ENCODE data around the gene CROCC.

The CROCC gene

GRCh38 chr1:16969057-16969611 is 47.4 kb downstream of the CROCC start:
- in situ Hi-C loops (cut with MboI; ENCODE audit: low pct_unique_long_range_greater_than_20kb, low sequenced_read_pairs, unreplicated experiment), result no loop called here
- TF ChIP-seq, protein P1, sequence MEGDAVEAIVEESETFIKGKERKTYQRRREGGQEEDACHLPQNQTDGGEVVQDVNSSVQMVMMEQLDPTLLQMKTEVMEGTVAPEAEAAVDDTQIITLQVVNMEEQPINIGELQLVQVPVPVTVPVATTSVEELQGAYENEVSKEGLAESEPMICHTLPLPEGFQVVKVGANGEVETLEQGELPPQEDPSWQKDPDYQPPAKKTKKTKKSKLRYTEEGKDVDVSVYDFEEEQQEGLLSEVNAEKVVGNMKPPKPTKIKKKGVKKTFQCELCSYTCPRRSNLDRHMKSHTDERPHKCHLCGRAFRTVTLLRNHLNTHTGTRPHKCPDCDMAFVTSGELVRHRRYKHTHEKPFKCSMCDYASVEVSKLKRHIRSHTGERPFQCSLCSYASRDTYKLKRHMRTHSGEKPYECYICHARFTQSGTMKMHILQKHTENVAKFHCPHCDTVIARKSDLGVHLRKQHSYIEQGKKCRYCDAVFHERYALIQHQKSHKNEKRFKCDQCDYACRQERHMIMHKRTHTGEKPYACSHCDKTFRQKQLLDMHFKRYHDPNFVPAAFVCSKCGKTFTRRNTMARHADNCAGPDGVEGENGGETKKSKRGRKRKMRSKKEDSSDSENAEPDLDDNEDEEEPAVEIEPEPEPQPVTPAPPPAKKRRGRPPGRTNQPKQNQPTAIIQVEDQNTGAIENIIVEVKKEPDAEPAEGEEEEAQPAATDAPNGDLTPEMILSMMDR (IDR thresholded peaks at IDR 0.05; ENCODE audit: extremely low read depth, insufficient read depth, missing control alignments), result no peak
- DNase-seq (ENCODE audit: low spot score), result no peak

- TF ChIP-seq, protein P1 (IDR thresholded peaks at IDR 0.05; ENCODE audit: extremely low read depth, insufficient read depth, missing control alignments), result no peak
- no peak for DNase-seq (ENCODE audit: low spot score)
- in situ Hi-C loops (cut with MboI; ENCODE audit: low pct_unique_long_range_greater_than_20kb, low sequenced_read_pairs, unreplicated experiment), result loop anchor here (10.0 kb wide), 1 partner anchor 75 kb away; no protein-coding TSS in a partner anchor
Measured at GRCh38 chr1:16969651-16970050, 47.9 kb downstream of the CROCC start.

GRCh38 chr1:16970132-16970910 is 48.6 kb downstream of the CROCC start:
- no peak for DNase-seq (ENCODE audit: low spot score)
- TF ChIP-seq, protein P1 (IDR thresholded peaks at IDR 0.05; ENCODE audit: extremely low read depth, insufficient read depth, missing control alignments), result no peak
- in situ Hi-C loops (cut with MboI; ENCODE audit: low pct_unique_long_range_greater_than_20kb, low sequenced_read_pairs, unreplicated experiment), result loop anchor here (10.0 kb wide), 1 partner anchor 74 kb away; no protein-coding TSS in a partner anchor

DNA sequence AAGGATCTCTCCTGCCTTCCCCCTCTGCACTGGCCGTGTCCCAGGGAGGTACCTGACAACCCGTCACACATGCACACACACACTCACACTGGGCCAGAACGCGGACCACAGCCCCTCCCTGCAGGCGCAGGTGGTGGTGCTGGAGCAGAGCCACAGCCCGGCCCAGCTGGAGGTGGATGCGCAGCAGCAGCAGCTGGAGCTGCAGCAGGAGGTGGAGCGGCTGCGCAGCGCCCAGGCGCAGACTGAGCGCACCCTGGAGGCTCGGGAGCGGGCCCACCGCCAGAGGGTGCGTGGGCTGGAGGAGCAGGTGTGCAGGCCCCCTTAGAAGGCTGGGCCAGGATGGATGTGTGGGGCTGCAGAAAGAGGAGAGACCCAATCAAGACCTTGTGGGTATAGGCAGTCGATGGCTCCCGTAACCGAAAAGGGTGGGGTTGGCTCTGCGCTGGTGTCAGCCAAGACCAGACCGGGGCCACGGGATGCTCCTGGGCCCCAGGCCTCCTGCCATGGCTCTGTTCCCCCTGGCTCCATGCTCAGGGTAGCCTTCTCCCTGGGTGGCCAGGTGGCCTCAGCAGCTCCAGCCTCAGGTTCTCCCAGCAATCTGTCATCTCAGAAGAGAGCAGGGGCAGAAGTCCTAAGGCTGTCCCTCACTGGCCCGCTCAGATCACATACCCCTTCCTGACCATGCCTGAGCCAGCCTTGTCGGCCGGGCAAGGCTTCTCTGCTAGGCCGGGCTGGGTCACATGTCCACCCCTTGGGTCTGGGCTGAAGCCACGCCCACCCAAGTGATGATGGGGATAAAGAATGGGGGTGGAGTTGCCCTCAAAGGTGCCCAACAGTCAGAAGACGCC is 49.8 kb downstream of the CROCC start:
- in situ Hi-C loops (cut with MboI; ENCODE audit: low pct_unique_long_range_greater_than_20kb, low sequenced_read_pairs, unreplicated experiment), result loop anchor here (10.0 kb wide), 1 partner anchor 73 kb away; no protein-coding TSS in a partner anchor
- DNase-seq (ENCODE audit: low spot score), result no peak
- TF ChIP-seq, protein P1 (IDR thresholded peaks at IDR 0.05; ENCODE audit: extremely low read depth, insufficient read depth, missing control alignments), result no peak

GRCh38 chr1:16972189-16972895 is 50.6 kb downstream of the CROCC start:
- DNase-seq (ENCODE audit: low spot score), result no peak
- TF ChIP-seq, protein P1 (IDR thresholded peaks at IDR 0.05; ENCODE audit: extremely low read depth, insufficient read depth, missing control alignments), result no peak
- in situ Hi-C loops (cut with MboI; ENCODE audit: low pct_unique_long_range_greater_than_20kb, low sequenced_read_pairs, unreplicated experiment), result loop anchor here (10.0 kb wide), 1 partner anchor 72 kb away; no protein-coding TSS in a partner anchor

GRCh38 chr1:16973215-16973614 is 51.5 kb downstream of the CROCC start:
- DNase-seq (ENCODE audit: low spot score), result no peak
- in situ Hi-C loops (cut with MboI; ENCODE audit: low pct_unique_long_range_greater_than_20kb, low sequenced_read_pairs, unreplicated experiment), result loop anchor here (10.0 kb wide), 1 partner anchor 72 kb away; no protein-coding TSS in a partner anchor
- TF ChIP-seq, protein P1 (IDR thresholded peaks at IDR 0.05; ENCODE audit: extremely low read depth, insufficient read depth, missing control alignments), result no peak

Measured in GM13977 (cell line).